Stomach (tissue), 9 donors: Measurements from ENCODE around the gene ADD1. TPM values are rescaled to one million over a fixed set of nuclear protein-coding genes. Genes with fewer than 3 reads are reported as not detected.

ENCODE experiments used
- DNase-seq, 2 donors: peaks; one replicate each; pipeline versions ENCODE4 v3.0.0 to v3.0.0-alpha.2; 2013 to 2019
- H3K27ac ChIP-seq, 5 donors: fragments of 200-600 bp in 4 of 5; sonication (generic) in 4 of 5; one replicate each; pipeline ENCODE4 v1.5.1; 2013 to 2019; ENCODE audit warnings: mild to moderate bottlenecking in 1 of 5, moderate library complexity in 1 of 5
- H3K27me3 ChIP-seq, 3 donors: fragments of 200-600 bp; sonication (generic); one replicate each; pipeline ENCODE4 v1.5.1; 2017 to 2019; ENCODE audit warnings: mixed run types in 1 of 3
- H3K36me3 ChIP-seq, 4 donors: fragments of 200-600 bp; sonication (generic); 1 replicate in 3 of 4; 2 replicates in 1 of 4; pipeline ENCODE4 v1.5.1; 2016 to 2019
- H3K4me1 ChIP-seq, 4 donors: fragments of 200-600 bp; sonication (generic); one replicate each; pipeline ENCODE4 v1.5.1; 2016 to 2019
- H3K4me3 ChIP-seq, 4 donors: fragments of 200-600 bp; sonication (generic) in 3 of 4; one replicate each; pipeline ENCODE4 v1.5.1; 2016 to 2019; ENCODE audit warnings: mild to moderate bottlenecking in 1 of 4
- H3K9me3 ChIP-seq, 4 donors: fragments of 200-600 bp; sonication (generic); one replicate each; pipeline ENCODE4 v1.5.1; 2016 to 2019
- EP300 ChIP-seq: sonication (generic); formaldehyde crosslinking; IDR thresholded peaks from one replicate; pipeline ENCODE4 v1.6.1; 2017; ENCODE audit warnings: antibody characterized with exemption
- POLR2A ChIP-seq, 4 donors: fragments of 450-650 bp; IDR thresholded peaks; one replicate each; pipeline ENCODE4 v1.6.1; 2016; ENCODE audit warnings: antibody characterized with exemption in 4 of 4, control low read depth in 2 of 4, mild to moderate bottlenecking in 1 of 4, moderate library complexity in 1 of 4
- POLR2AphosphoS5 ChIP-seq, 3 donors: sonication (generic); formaldehyde crosslinking; IDR thresholded peaks; one replicate each; pipeline ENCODE4 v1.6.1; 2016; ENCODE audit warnings: antibody characterized with exemption in 3 of 3
- WGBS, 5 donors: extraction: QIAGEN DNeasy Blood & Tissue Kit in 3 of 5; methylation state at CpG; one replicate each; pipeline versions ENCODE4 v1.1.5 to v1.1.7; 2013 to 2018; 5-methylcytosine and 5-hydroxymethylcytosine counted together
- intact Hi-C: fragments of 100-400 bp; cut with DNase I; formaldehyde crosslinking; loops from one replicate; pipeline ENCODE4 v1.15.1; 2023; ENCODE audit warnings: low total_unique reads
- polyA plus RNA-seq, 3 donors: library from polyadenylated mRNA; stranded (reverse); fragments of 200-250 nt; gene quantifications; one replicate each; pipeline ENCODE4 v1.2.3, GENCODE V29; 2013
- total RNA-seq, 5 donors: library from RNA; depleted of rRNA; stranded (reverse); fragments of >200 nt; gene quantifications; one replicate each; pipeline versions ENCODE4 v1.1.0 to v1.2.3, GENCODE V29; 2014 to 2016
- TF ChIP-seq, protein P1 (sequence below), 7 experiments: fragments of 450-650 bp in 4 of 7; fragments of 200-600 bp in 3 of 7; sonication (generic) in 3 of 7; IDR thresholded peaks; one replicate each; pipeline ENCODE4 v1.5.1; 2016 to 2019; ENCODE audit warnings: antibody characterized with exemption in 7 of 7, control low read depth in 2 of 7, mild to moderate bottlenecking in 1 of 7
- donor health status: healthy with polysubstance abuse.
- donor health status: Bipolar disorder and iron deficiency.
- donor health status: healthy.

The ADD1 gene
- total and polyA plus RNA-seq, 8 donors, result 103 to 1,174 (median 207) TPM

DNA sequence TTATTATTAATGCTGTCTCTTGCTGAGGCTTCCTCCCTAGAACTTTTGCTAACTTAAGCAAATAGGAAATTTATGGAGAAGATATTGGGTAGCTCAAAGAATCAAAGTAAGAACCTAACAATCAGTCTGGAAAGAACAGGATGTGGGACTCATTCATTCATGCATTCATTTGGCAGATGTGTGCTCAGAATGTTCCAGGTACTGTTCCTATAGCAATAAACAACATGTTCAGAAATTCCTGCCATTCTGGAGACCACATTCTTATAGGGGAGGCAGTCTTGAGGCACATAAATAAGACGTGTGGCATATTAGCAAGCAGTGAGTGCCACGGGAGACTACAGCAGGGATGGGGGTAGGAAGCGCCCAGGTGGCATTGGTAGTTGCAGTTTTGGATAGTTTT is 124.7 kb downstream of the ADD1 start:
- Histone ChIP-seq H3K27me3 (no peaks in the 10 kb centered on the region), H3K9me3 (no peaks in the 10 kb centered on the region), H3K36me3 (no peaks in the 10 kb centered on the region), H3K4me1 (peaks cover 6 to 17% (median 11%) of the 10 kb centered on the region in 4 donors), H3K27ac (no peak overlapping the region), H3K4me3 (no peak overlapping the region)
- no peak for DNase-seq
- intact Hi-C loops, result no loop called here
- TF ChIP-seq, protein P1, sequence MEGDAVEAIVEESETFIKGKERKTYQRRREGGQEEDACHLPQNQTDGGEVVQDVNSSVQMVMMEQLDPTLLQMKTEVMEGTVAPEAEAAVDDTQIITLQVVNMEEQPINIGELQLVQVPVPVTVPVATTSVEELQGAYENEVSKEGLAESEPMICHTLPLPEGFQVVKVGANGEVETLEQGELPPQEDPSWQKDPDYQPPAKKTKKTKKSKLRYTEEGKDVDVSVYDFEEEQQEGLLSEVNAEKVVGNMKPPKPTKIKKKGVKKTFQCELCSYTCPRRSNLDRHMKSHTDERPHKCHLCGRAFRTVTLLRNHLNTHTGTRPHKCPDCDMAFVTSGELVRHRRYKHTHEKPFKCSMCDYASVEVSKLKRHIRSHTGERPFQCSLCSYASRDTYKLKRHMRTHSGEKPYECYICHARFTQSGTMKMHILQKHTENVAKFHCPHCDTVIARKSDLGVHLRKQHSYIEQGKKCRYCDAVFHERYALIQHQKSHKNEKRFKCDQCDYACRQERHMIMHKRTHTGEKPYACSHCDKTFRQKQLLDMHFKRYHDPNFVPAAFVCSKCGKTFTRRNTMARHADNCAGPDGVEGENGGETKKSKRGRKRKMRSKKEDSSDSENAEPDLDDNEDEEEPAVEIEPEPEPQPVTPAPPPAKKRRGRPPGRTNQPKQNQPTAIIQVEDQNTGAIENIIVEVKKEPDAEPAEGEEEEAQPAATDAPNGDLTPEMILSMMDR (IDR thresholded peaks at IDR 0.05), result no peak
- 69 to 80% (median 75%) methylated on average over 3 of the region's 3 CpGs for WGBS, 5 donors

DNA sequence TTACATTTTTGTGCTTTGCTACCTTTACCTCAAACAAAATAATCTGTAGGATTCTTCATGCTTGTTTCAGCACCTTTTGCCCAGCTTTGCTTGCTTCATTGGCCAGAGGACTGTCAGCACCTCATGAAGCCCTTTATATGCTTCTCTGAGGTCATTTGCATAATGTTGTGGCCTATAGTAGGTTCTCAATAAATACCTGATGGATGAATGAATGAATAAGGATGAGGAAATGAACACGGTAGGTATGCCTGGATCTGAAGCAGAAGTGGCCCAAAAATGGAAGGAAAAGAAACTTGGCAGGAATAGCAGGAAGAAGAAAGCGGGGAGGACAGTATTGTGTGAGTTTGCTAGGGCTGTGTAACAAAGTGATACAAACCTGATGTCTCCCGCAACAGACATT is 127.6 kb downstream of the ADD1 start:
- H3K4me3 ChIP-seq, result no peak overlapping the region
- no peaks in the 10 kb centered on the region for H3K36me3 ChIP-seq
- TF ChIP-seq, protein P1 (IDR thresholded peaks at IDR 0.05), result no peak
- TF ChIP-seq EP300, result no peak
- no peak for TF ChIP-seq POLR2A (IDR thresholded peaks at IDR 0.05)
- TF ChIP-seq POLR2AphosphoS5 (IDR thresholded peaks at IDR 0.05), result no peak
- intact Hi-C loops, result no loop called here
- DNase-seq, result no peak
- H3K27ac ChIP-seq, result no peak overlapping the region
- H3K27me3 ChIP-seq, result no peaks in the 10 kb centered on the region
- 90 to 96% (median 93%) methylated on average over 3 of the region's 3 CpGs for WGBS, 5 donors
- H3K4me1 ChIP-seq, result no peaks in the 10 kb centered on the region
- H3K9me3 ChIP-seq, result no peaks in the 10 kb centered on the region

DNA sequence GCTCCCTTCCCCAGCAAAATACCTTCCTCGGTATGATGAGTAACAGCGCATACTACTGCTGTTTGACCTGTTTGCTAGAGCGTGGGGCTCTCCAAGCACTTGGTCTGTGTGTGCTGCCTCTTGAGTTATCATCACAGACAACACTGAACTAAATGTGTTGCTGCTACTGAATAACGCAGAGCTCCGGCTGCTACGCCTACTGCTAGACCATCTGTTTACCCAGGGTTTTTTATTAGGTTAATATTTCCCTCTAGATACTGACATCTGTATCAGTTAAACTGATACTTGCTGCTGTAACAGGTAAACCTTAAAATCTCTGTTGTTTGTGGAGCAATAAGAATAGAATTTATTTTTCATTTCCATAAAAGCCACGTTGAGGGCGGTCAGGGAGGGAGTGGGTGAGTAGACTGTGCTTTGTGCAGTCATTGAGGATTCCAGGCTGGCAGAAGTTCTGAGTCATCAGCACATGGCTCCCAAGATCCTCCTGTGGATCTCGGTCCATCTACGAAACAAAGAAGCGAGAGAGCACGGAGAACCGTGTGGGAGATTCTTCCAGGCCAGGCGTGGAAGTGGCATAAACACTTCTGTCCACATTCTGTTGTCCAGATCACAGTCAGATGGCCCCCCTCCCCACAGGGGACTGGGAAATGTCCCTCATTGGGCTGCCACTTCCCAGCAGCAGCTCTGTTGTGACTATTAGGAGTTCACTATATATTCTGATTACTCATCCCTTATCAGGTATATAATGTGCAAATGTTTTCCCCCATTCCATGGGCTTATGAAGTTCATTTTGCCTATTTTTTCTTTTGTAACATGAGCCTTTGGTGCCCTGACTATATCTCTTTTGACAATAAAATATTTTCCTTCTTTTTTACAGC is 133.8 kb downstream of the ADD1 start:
- no peaks in the 10 kb centered on the region for H3K27me3 ChIP-seq
- peak in 1 of 2 donors; percentile 28 for DNase-seq
- no peaks in the 10 kb centered on the region for H3K4me1 ChIP-seq
- intact Hi-C loops, result no loop called here
- H3K4me3 ChIP-seq, result no peak overlapping the region
- WGBS, 5 donors, result 80 to 87% (median 82%) methylated on average over 14 of the region's 14 CpGs
- no peak overlapping the region for H3K27ac ChIP-seq
- H3K9me3 ChIP-seq, result peaks cover 0 to 15% (median 10%) of the 10 kb centered on the region in 4 donors
- TF ChIP-seq POLR2AphosphoS5 (IDR thresholded peaks at IDR 0.05), result no peak
- no peak for TF ChIP-seq EP300
- TF ChIP-seq, protein P1 (IDR thresholded peaks at IDR 0.05), result no peak
- H3K36me3 ChIP-seq, result no peaks in the 10 kb centered on the region

Other genes starting within 250 kb of the ADD1 start
- gene TNIP2, start 87.5 kb upstream of the ADD1 start, total RNA-seq, result 100 to 1,000 TPM in 2 of 5 donors, 10 to 100 TPM in 3; 18.7 to 194 (median 59.6) TPM
- 10 to 100 TPM; 36.1 to 42.5 (median 37.6) TPM for gene TNIP2, start 87.5 kb upstream of the ADD1 start, polyA plus RNA-seq
- 100 to 1,000 TPM in 2 of 5 donors, 10 to 100 TPM in 3; 31.8 to 151 (median 89.9) TPM for gene SH3BP2, start 50.8 kb upstream of the ADD1 start, total RNA-seq
- 10 to 100 TPM in 2 of 3 donors, 1 to 10 TPM in 1; 9.0 to 26.7 (median 11.1) TPM for gene SH3BP2, start 50.8 kb upstream of the ADD1 start, polyA plus RNA-seq
- 10 to 100 TPM; 11.7 to 68.7 (median 18.7) TPM for gene NOP14, start 119.6 kb downstream of the ADD1 start, total RNA-seq
- 10 to 100 TPM; 12.7 to 18.6 (median 17.6) TPM for gene NOP14, start 119.6 kb downstream of the ADD1 start, polyA plus RNA-seq
- gene GRK4, start 119.7 kb downstream of the ADD1 start, total RNA-seq, result 10 to 100 TPM in 1 of 5 donors, 1 to 10 TPM in 3, under 1 TPM in 1; 0.58 to 11.9 (median 4.6) TPM
- 1 to 10 TPM; 2.8 to 6.6 (median 5.5) TPM for gene GRK4, start 119.7 kb downstream of the ADD1 start, polyA plus RNA-seq
- gene HTT-AS, start 230.7 kb downstream of the ADD1 start, total RNA-seq, result not detected
- gene HTT-AS, start 230.7 kb downstream of the ADD1 start, polyA plus RNA-seq, result not detected
- 10 to 100 TPM; 39.0 to 95.7 (median 74.7) TPM for gene HTT, start 230.8 kb downstream of the ADD1 start, total RNA-seq
- 10 to 100 TPM in 1 of 3 donors, 1 to 10 TPM in 2; 3.4 to 14.3 (median 7.3) TPM for gene HTT, start 230.8 kb downstream of the ADD1 start, polyA plus RNA-seq